Natural killer cell treated with Interleukin-12 subunit alpha and Interleukin-12 subunit beta and Interleukin-15 and Interleukin-18, amount 100 ng/mL, for 72 hours (primary cell): Measurements from ENCODE around the gene TUBB3. TPM values are rescaled to one million over a fixed set of nuclear protein-coding genes. Genes with fewer than 3 reads are reported as not detected.
A peak's percentile ranks its signal among the peaks of the same experiment; 100 is the strongest.

Source experiments
- ATAC-seq, 2 donors: fragments of 150-1000 bp; cut with Tn5 transposase in 1 of 2; sonication (Bioruptor Pico), chemical (Tn5 transposase) in 1 of 2; 2 replicates each; pipeline ENCODE4 v1.10.0; 2021
- DNase-seq: peaks from one replicate; pipeline ENCODE4 v3.0.0; 2022; ENCODE audit warnings: low spot score
- H3K27ac Mint-ChIP-seq, 2 donors: 1 replicate in 1 of 2; 2 replicates in 1 of 2; pipeline ENCODE4 v1.8.0; 2022; ENCODE audit warnings: mixed read lengths in 2 of 2, mild to moderate bottlenecking in 1 of 2, moderate library complexity in 1 of 2
- H3K27me3 Mint-ChIP-seq, 2 donors: 1 replicate in 1 of 2; 2 replicates in 1 of 2; pipeline ENCODE4 v1.8.0; 2022; ENCODE audit warnings: mixed read lengths in 2 of 2
- H3K36me3 Mint-ChIP-seq: one replicate; pipeline ENCODE4 v1.8.0; 2022; ENCODE audit warnings: mixed read lengths
- H3K4me1 Mint-ChIP-seq, 2 donors: 1 replicate in 1 of 2; 2 replicates in 1 of 2; pipeline ENCODE4 v1.8.0; 2022; ENCODE audit warnings: low read depth in 2 of 2, mixed read lengths in 2 of 2, mild to moderate bottlenecking in 1 of 2
- H3K4me3 Mint-ChIP-seq: one replicate; pipeline ENCODE4 v1.8.0; 2022; ENCODE audit warnings: mixed read lengths
- H3K9me3 Mint-ChIP-seq: 2 replicates; pipeline ENCODE4 v1.8.0; 2022; ENCODE audit warnings: mixed read lengths
- total RNA-seq, 2 donors: library from RNA; stranded (reverse); gene quantifications; one replicate each; pipeline ENCODE4 v1.2.3, GENCODE V29; 2022

TUBB3 gene
- total RNA-seq, 2 donors from 2014 or later, result 9.6 to 10.9 TPM

GRCh38 chr16:89893642-89894548 lies 29.2 kb upstream of the TUBB3 start:
- Mint-ChIP-seq H3K4me3 (no peak overlapping the region), H3K27ac (no peak overlapping the region), H3K27me3 (no peaks in the 10 kb centered on the region), H3K9me3 (no peaks in the 10 kb centered on the region), H3K4me1 (peaks cover 5 to 9% of the 10 kb centered on the region in 2 donors), H3K36me3 (peaks cover 4% of the 10 kb centered on the region)
- peak in 1 of 2 donors; percentile 13 for ATAC-seq
- DNase-seq, result no peak

GRCh38 chr16:89895482-89896250 lies 27.5 kb upstream of the TUBB3 start:
- no peak overlapping the region for H3K27ac Mint-ChIP-seq
- H3K36me3 Mint-ChIP-seq, result peaks cover 6% of the 10 kb centered on the region
- H3K4me3 Mint-ChIP-seq, result no peak overlapping the region
- H3K9me3 Mint-ChIP-seq, result no peaks in the 10 kb centered on the region
- peaks cover 0 to 8% of the 10 kb centered on the region in 2 donors for H3K4me1 Mint-ChIP-seq
- DNase-seq, result no peak
- H3K27me3 Mint-ChIP-seq, result no peaks in the 10 kb centered on the region
- no peak for ATAC-seq

- Mint-ChIP-seq H3K9me3 (no peaks in the 10 kb centered on the region), H3K36me3 (peaks cover 6% of the 10 kb centered on the region), H3K4me1 (peaks cover 0 to 5% of the 10 kb centered on the region in 2 donors), H3K27me3 (no peaks in the 10 kb centered on the region), H3K27ac (no peak overlapping the region), H3K4me3 (no peak overlapping the region)
- no peak for ATAC-seq
- no peak for DNase-seq
Observed at GRCh38 chr16:89897204-89897603, 25.9 kb upstream of the TUBB3 start.

GRCh38 chr16:89898201-89898967 lies 24.8 kb upstream of the TUBB3 start:
- ATAC-seq (no peak), DNase-seq (peak; percentile 45)
- no peaks in the 10 kb centered on the region for H3K27me3 Mint-ChIP-seq
- peaks cover 6% of the 10 kb centered on the region for H3K36me3 Mint-ChIP-seq
- no peaks in the 10 kb centered on the region for H3K9me3 Mint-ChIP-seq
- H3K27ac Mint-ChIP-seq, result no peak overlapping the region
- H3K4me3 Mint-ChIP-seq, result no peak overlapping the region
- peaks cover 0 to 5% of the 10 kb centered on the region in 2 donors for H3K4me1 Mint-ChIP-seq

GRCh38 chr16:89899879-89900481 lies 23.2 kb upstream of the TUBB3 start:
- DNase-seq (no peak), ATAC-seq (no peak)
- Mint-ChIP-seq H3K4me1 (peaks cover 0 to 5% of the 10 kb centered on the region in 2 donors), H3K27me3 (no peaks in the 10 kb centered on the region), H3K9me3 (no peaks in the 10 kb centered on the region), H3K4me3 (no peak overlapping the region), H3K27ac (no peak overlapping the region), H3K36me3 (peaks cover 6% of the 10 kb centered on the region)

GRCh38 chr16:89900885-89901284 lies 22.3 kb upstream of the TUBB3 start:
- Mint-ChIP-seq H3K36me3 (peaks cover 6% of the 10 kb centered on the region), H3K4me3 (no peak overlapping the region), H3K27me3 (no peaks in the 10 kb centered on the region), H3K27ac (no peak overlapping the region), H3K4me1 (peaks cover 0 to 7% of the 10 kb centered on the region in 2 donors), H3K9me3 (no peaks in the 10 kb centered on the region)
- DNase-seq (no peak), ATAC-seq (no peak)

GRCh38 chr16:89902980-89903379 lies 20.2 kb upstream of the TUBB3 start:
- Mint-ChIP-seq H3K4me3 (no peak overlapping the region), H3K9me3 (no peaks in the 10 kb centered on the region), H3K36me3 (peaks cover 6% of the 10 kb centered on the region), H3K27me3 (no peaks in the 10 kb centered on the region), H3K4me1 (peaks cover 0 to 10% of the 10 kb centered on the region in 2 donors), H3K27ac (no peak overlapping the region)
- ATAC-seq, result no peak
- no peak for DNase-seq

GRCh38 chr16:89903908-89904515 lies 19.1 kb upstream of the TUBB3 start:
- no peak overlapping the region for H3K4me3 Mint-ChIP-seq
- no peaks in the 10 kb centered on the region for H3K9me3 Mint-ChIP-seq
- H3K27me3 Mint-ChIP-seq, result no peaks in the 10 kb centered on the region
- DNase-seq (no peak), ATAC-seq (no peak)
- H3K4me1 Mint-ChIP-seq, result peaks cover 0 to 6% of the 10 kb centered on the region in 2 donors
- peaks cover under 1% of the 10 kb centered on the region for H3K36me3 Mint-ChIP-seq
- no peak overlapping the region for H3K27ac Mint-ChIP-seq

- Mint-ChIP-seq H3K4me1 (peaks cover 0 to 5% of the 10 kb centered on the region in 2 donors), H3K27ac (no peak overlapping the region), H3K36me3 (no peaks in the 10 kb centered on the region), H3K9me3 (no peaks in the 10 kb centered on the region), H3K4me3 (no peak overlapping the region), H3K27me3 (no peaks in the 10 kb centered on the region)
- DNase-seq (peak; percentile 40), ATAC-seq (peak in 1 of 2 donors; percentile 26)
Observed at GRCh38 chr16:89904606-89905510, 18.3 kb upstream of the TUBB3 start.

GRCh38 chr16:89905511-89906139 lies 17.5 kb upstream of the TUBB3 start:
- no peak for DNase-seq
- H3K4me1 Mint-ChIP-seq, result peaks cover 0 to 5% of the 10 kb centered on the region in 2 donors
- ATAC-seq, result no peak
- no peaks in the 10 kb centered on the region for H3K27me3 Mint-ChIP-seq
- H3K9me3 Mint-ChIP-seq, result no peaks in the 10 kb centered on the region
- H3K36me3 Mint-ChIP-seq, result no peaks in the 10 kb centered on the region
- H3K27ac Mint-ChIP-seq, result no peak overlapping the region
- no peak overlapping the region for H3K4me3 Mint-ChIP-seq

- Mint-ChIP-seq H3K27me3 (no peaks in the 10 kb centered on the region), H3K4me3 (no peak overlapping the region), H3K4me1 (peaks cover 0 to 5% of the 10 kb centered on the region in 2 donors), H3K27ac (no peak overlapping the region), H3K36me3 (no peaks in the 10 kb centered on the region), H3K9me3 (no peaks in the 10 kb centered on the region)
- DNase-seq, result no peak
- peak in 1 of 2 donors; percentile 5 for ATAC-seq
Observed at GRCh38 chr16:89906140-89907025, 16.8 kb upstream of the TUBB3 start.
